GM20431 (cell line): ENCODE results near the gene MIXL1.
"Not testable (repeated sequence)": the region's sequence is repeated elsewhere in the genome, so short reads cannot be mapped to it uniquely, and the experiment has no call there.

Experiments used
- in situ Hi-C: fragments of 300-500 bp; cut with MseI, MboI; formaldehyde crosslinking; loops from one replicate; pipeline ENCODE4 v1.15.0; 2020; ENCODE audit warnings: low sequenced_read_pairs; ENCODE audit not compliant: unreplicated experiment

Gene MIXL1

GRCh38 chr1:226272233-226272902 lies 48.9 kb downstream of the MIXL1 start:
- in situ Hi-C loops = not testable (repeated sequence)

- in situ Hi-C loops = no loop called here
Observed at GRCh38 chr1:226274138-226274537, 50.7 kb downstream of the MIXL1 start.

- in situ Hi-C loops = no loop called here
Observed at GRCh38 chr1:226276077-226276682, 52.7 kb downstream of the MIXL1 start.
